Fibroblast of the aortic adventitia (primary cell): Measurements from ENCODE around the gene SHH. TPM values are rescaled to one million over a fixed set of nuclear protein-coding genes. Genes with fewer than 3 reads are reported as not detected.

Source experiments
- DNase-seq: peaks from one replicate; pipeline ENCODE4 v3.0.0-alpha.2; 2010; ENCODE audit warnings: low read depth
- H3K4me3 ChIP-seq: 2 replicates; pipeline ENCODE4 v1.5.1; 2011; ENCODE audit warnings: low read depth, mild to moderate bottlenecking, control low read depth, low read length, moderate library complexity
- CTCF ChIP-seq: IDR thresholded peaks from 2 replicates; pipeline ENCODE4 v1.5.1; 2011; ENCODE audit warnings: mild to moderate bottlenecking, low read length, control low read depth, inconsistent platforms; ENCODE audit not compliant: insufficient read depth
- total RNA-seq: library from RNA; depleted of rRNA; stranded (reverse); fragments of >200 nt; gene quantifications from 2 replicates; pipeline ENCODE4 v1.2.3, GENCODE V29; 2012; ENCODE audit warnings: low replicate concordance

SHH gene
- total RNA-seq, 1 donor: 0.36 TPM

- TF ChIP-seq CTCF: peak; percentile 69
- peak; percentile 25 for DNase-seq
- no peak overlapping the region for H3K4me3 ChIP-seq
Measured at GRCh38 chr7:155815332-155816191, 3.3 kb upstream of the SHH start.

DNA sequence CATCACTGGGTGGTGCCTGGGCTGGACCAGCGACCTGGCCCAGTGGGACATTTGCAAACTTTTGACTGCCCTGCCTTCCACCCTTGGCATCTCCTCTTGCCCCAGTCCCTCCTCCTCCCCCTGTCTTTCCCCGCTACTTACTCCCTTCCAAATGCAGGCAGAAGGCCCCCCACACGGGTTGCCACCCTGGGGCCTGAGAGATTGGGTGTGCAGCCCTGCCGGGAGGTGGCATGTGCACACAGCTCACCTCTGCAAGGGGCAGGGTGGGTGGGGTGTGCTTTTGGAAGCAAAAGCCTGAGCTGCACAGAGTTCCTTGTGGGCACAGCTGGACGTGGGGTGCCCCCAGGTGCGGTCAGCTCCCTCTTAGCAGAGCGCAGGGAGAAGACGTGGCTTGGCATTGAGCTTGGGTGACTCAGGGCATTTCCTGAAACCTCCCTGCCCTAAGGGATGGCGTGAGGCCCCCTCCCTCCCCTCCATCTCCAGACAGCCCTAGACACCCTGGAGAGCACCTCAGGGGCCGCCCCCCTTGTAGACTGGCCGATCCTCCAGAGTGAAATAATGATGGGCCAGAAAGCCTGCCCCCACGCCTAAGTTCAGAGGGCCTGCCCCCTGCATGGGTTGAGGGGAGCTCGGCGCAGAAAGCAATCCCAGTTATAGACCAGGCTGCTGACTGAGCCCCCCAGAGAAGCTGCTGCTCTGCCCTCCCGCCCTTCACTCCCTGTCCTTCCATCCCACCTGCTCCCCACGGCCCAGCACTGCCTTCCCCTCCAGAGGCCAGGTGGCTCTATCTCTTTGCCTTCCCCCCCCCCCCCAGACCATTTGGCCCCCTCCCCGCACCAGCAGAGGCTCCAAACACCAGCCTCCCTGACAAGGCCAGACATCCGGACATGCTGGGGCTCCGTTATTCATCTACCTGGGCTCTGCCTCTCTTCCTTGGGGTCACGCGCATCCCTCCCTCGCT lies 2.3 kb upstream of the SHH start:
- no peak for TF ChIP-seq CTCF
- peak; percentile 21 for DNase-seq
- no peak overlapping the region for H3K4me3 ChIP-seq

DNA sequence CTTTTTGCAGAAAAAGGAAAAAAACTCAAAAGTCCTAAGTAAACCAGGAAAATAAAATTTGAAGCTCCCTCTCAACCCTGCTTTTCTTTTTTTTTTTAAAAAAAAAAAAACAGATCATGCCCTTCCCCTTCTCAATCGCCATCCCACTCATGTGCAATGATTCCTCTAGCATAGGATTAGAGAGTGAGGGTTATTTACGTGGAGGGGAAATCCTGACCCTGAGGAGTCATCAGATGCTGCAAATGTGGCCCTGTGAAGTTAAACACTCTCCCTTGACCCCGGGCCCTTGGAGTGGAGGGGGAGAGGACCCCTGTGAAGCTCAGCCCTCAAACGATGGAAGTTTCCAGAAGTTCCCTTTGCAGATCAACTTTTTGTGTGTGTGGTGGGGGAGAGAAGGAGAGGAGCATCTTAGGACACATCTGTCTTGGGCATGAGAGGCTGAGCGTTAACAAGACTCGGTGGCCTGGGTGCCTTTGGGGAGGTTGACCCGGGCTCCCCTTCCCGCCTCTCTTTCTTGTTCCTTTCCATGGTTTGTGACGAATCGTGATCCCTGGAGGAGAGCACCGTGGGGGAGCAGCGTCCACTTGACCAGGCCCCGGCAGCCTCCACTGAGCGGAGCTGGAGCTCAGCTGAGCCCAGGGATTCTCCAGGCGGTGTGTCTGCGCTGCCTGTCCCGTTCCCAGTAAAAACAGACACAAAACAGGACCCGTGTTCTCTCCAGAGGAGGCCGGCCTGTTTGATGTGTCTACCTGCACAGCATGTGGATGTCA lies 1.5 kb upstream of the SHH start:
- H3K4me3 ChIP-seq: no peak overlapping the region
- TF ChIP-seq CTCF: no peak
- DNase-seq: no peak

GRCh38 chr7:155813125-155813524 lies 862 bp upstream of the SHH start:
- H3K4me3 ChIP-seq: no peak overlapping the region
- no peak for DNase-seq
- TF ChIP-seq CTCF: no peak

- no peak for DNase-seq
- no peak overlapping the region for H3K4me3 ChIP-seq
- no peak for TF ChIP-seq CTCF
Measured at GRCh38 chr7:155811560-155811894, 736 bp downstream of the SHH start.

DNA sequence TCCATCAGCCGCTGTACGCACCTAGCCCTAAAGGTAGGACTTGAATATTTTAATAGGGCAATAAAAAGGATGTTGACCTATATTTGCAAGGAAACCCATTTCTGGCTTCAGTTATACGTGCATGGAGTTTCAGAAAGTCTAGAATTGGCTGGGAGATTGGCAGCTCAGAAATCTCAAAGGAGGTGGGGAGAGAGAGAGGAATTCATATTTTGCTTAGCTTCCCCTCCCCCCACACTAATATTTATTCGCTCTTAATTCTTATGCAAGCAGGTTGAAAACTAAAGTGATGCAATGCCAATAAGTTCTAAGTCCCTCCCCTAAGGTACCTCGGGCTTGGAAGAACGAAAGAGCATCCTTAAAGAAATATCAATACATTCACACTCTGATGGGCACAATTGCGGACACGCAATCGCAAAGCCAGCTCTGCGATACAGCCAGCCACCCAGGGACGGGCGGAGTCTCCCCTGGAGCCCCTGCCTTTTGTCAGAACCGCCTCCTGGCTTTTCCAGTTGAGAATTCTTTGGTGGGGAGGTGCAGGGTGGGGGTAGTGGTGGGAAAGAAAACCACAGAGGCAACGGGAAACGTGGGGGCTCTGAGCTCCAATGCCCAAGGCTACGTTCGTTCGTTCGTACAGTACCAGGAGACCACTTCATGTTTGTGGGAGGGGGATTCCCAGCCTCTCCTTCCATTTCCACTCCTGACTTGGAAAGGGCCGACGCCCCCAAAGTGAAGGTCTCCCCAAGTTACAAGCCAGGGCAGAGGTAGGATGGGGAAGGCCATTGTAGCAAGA lies 1.3 kb downstream of the SHH start:
- TF ChIP-seq CTCF: no peak
- no peak overlapping the region for H3K4me3 ChIP-seq
- no peak for DNase-seq
